ENCODE measurements around the gene APP.
"Not testable (repeated sequence)": the region's sequence is repeated elsewhere in the genome, so short reads cannot be mapped to it uniquely, and the experiment has no call there.

APP gene

DNA sequence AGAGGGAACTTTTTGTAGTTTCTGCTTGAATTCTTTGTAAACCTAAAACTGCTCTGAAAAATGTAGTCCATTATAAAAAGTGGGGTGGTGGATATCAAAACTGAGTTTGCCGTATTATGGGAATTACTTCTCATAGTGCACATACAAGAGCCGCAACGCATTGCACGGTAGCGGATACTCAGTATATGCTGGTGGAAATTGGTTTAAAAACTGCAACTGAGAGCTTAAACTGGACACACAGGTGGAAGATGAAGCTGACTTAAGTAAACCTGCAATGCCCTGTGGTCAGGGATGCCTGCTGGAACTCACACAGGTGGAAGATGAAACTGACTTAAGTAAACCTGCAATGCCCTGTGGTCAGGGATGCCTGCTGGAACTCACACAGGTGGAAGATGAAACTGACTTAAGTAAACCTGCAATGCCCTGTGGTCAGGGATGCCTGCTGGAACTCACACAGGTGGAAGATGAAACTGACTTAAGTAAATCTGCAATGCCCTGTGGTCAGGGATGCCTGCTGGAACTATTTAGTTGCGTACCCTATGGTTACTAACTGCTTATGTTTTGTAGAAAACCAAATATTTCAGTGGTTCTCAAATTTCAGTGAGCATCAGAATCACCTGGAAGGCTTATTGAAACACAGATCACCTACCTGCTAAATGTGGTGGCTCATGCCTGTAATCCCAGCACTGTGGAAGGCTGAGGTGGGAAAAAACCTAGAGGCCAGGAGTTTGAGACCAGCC is 147.8 kb downstream of the APP start:
- DNase-seq (ENCODE audit: low read depth), result not testable (repeated sequence)

DNA sequence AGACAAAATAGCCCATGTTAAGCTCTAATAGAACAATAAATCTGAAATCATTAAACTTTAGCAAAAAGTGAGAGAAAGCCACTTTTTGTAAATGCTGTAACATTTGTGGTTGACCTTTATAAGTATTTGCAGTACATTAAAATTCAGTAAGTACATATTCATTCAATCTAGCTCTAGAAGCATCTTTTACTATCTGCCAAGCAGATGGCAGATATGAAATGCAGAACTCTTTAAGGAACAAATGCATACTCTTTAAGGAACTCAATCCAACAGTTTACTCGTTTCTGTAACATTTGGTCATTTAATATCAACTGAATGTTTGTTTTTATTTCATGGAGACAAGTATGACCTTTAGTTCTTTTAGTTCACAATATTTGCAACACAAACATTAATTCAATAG is 150.1 kb downstream of the APP start:
- DNase-seq (ENCODE audit: low read depth), result no peak

DNA sequence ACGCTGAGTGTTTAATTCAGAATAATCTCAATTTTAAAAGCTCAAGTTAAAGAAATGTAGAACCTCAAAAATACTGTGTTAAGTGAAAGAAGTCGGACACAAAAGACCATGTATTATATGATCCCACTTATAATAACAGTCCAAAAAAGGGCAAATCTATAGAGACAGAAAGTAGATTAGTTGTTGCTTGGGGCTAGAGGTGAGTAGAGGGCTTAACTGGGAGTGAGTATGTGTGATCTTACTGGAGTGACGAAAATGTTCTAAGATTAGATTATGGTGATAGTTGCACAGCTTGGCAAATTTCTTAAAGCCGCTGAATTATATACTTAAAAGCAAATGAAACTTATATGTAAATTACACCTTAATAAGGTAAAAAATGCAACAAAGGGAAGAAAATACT is 150.5 kb downstream of the APP start:
- no peak for DNase-seq (ENCODE audit: low read depth)

DNA sequence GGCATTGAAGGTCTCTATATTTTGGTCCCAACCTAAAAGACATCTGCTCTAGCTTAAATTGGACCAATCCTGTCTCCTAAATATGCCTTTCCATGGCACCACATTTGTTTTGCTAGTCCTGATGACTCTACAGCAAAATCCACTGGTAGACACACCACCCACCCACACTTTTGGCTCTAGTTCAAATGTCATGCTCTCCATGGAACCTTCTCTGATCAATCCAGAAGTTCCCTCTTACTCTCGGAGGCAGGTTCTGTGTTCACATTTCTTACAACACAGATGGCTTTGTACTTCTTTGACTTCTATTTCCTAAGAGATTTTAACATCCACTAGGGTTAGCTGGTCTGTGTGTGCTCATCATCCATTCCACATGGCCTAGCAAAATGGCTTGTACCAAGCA is 151.3 kb downstream of the APP start:
- DNase-seq (ENCODE audit: low read depth), result no peak

DNA sequence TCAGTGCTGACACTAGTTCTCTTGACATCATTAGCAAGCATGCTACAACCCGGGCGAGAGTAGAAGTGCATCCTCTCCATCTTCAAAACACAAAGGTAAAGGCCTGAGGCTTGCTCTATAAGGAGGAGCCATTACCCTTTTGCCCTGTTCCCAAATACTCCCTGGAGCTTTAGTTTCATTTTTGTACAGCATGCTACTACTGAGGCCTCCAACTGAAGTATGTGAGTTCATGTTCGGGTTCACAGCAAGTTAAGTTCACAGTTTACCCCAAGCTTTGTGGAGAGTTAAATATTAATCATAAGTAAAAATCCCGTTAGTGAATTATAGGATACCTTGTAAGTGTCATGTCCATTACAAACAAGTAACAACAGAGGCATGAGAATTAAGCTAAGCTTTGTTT is 156.6 kb downstream of the APP start:
- no peak for DNase-seq (ENCODE audit: low read depth)

DNA sequence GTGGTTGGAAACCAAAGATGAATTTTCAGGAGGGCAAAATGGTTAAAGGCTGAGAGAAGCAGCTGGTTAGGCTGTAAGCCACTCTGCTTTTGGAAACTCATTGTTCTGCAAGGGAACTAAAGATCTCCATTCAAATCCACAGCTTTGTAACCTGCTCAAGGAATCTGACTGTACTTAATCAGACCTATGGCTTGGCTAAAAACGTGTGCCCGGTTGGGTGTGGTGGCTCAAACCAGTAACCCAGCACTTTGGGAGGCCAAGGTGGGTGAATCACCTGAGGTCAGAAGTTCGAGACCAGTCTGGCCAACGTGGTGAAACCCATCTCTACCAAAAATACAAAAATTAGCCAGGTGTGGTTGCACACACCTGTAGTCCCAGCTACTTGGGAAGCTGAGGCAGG is 158.1 kb downstream of the APP start:
- not testable (repeated sequence) for DNase-seq (ENCODE audit: low read depth)

DNA sequence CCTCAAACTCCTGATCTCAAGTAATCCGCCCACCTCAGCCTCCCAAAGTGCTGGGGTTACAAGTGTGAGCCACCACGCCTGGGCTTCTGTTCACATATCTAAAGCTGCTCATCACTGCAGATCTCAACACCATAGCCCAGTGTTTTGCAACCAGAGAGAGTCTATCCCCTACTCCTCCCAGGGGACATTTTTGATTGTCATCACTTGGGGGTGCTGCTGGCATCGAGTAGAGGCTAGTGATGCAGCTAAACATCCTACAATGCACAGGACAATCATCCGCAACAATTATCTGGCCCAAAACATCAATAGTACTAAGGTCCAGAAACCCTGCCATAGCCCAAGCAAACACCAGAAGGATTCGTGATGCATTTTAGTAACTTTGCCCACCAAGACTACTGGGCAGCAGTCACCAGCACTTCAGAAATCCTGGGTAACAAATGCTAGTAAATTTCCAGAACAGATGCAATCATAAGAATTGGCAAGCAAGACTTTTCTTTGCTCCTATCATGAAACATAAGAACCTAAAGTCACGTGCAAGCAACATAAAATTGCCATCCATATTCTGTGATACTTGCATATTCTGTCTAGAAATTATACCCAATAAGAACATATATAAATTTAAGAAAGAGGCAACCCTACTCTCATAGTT is 159.2 kb downstream of the APP start:
- no peak for DNase-seq (ENCODE audit: low read depth)

DNA sequence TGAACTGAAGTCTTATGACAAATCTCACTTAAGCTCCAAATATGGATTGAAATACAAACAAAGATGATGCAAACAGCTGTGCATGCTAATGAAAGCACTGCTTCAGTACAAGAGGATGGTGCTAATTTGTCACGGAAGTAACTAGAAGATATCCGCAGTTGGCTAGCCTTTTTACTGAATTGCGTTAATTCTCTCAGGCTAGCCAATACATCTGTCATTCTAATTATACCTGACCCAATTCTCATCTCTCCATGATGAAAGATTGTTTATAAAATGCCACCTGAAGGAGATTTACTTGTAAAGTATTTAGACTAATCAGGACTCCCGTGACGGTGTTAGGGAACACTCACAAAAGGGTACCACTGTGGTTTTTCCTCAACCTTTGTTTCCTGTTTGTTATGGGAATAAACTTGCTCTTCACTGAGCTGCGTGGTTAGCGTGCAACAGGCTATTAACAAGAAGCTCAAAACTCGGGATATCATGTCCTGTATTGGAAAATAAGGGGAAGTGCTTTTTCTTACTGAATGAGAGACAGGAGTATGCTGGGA is 162.5 kb downstream of the APP start:
- DNase-seq (ENCODE audit: low read depth), result no peak

DNA sequence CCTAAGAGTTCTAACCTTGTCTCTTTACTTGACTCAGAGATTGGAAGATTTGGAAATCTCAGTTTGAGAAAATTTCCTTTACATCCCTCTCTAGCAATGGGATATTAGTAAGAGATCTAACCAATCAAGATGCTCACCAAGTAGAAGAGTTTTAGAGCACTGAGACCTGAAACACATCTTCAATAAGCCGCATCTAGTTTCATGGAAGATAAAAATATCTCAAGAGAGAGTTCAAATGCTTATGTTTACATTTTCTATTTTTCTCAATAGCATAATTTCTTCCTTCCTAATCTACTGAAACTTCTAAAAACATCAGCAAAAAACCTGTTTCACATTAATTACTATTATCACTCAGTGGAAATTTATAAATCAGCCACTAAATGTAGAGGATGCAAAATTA is 165.1 kb downstream of the APP start:
- DNase-seq (ENCODE audit: low read depth), result no peak

DNA sequence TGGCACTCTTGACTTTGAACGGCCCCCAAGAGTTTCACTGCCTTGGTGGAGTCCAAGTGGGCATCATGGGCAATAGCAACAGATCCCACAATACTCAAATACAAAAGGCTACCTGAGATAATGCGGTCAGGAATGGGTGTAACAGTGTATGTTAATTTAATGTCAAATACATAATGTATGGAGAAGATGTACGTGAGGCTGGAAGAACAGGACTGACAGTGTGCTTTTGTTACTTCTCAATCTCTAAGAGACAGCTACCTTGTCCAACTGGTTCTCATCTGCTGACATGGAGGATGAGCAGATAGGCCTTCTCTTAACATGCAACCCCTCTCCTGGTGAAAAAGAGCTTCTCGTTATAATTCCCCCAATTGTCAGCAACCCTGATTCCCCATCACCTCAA is 167.2 kb downstream of the APP start:
- DNase-seq (ENCODE audit: low read depth), result no peak

DNA sequence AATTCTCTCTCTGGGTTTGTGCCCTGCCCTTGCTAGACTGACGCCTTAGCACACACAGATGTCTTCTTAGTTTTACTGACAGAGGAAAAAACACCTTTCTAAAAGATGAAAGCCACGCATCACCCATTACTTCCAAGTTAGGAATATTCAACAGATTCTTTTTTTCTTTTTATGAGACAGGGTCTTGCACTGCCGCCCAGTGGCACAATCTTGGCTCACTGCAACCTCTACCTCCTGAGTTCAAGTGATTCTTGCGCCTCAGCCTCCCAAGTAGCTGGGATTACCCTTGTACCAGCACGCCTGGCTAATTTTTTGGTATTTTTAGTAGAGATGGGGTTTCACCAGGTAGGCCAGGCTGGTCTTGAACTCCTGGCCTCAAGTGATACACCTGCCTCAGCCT is 169.2 kb downstream of the APP start:
- no peak for DNase-seq (ENCODE audit: low read depth)

DNA sequence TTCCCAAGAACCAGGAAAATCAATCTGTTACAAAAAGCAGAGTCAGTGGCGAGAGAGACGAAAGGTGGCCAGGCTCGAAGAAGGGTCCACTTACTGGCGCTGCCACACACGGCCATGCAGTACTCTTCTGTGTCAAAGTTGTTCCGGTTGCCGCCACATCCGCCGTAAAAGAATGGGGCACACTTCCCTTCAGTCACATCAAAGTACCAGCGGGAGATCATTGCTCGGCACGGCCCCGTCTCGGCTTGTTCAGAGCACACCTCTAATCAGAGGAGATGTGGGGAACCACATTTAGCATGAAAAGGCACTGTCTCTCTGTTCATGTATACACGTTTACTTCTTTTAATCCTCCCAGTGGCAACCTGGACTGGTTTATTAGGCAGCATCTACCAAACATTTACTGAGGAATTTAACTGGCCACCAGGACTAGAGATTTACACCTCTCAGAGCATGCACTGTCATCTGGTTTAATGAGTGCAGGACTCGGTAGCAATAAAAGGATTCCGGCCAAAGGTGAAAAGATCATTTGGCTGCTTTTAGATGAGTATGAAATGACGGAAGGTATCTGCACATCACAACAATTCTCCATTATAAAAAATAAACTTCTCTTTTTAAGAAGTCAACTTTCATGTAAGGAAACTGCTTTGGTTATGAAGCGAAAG is 170.5 kb downstream of the APP start:
- DNase-seq (ENCODE audit: low read depth), result no peak

DNA sequence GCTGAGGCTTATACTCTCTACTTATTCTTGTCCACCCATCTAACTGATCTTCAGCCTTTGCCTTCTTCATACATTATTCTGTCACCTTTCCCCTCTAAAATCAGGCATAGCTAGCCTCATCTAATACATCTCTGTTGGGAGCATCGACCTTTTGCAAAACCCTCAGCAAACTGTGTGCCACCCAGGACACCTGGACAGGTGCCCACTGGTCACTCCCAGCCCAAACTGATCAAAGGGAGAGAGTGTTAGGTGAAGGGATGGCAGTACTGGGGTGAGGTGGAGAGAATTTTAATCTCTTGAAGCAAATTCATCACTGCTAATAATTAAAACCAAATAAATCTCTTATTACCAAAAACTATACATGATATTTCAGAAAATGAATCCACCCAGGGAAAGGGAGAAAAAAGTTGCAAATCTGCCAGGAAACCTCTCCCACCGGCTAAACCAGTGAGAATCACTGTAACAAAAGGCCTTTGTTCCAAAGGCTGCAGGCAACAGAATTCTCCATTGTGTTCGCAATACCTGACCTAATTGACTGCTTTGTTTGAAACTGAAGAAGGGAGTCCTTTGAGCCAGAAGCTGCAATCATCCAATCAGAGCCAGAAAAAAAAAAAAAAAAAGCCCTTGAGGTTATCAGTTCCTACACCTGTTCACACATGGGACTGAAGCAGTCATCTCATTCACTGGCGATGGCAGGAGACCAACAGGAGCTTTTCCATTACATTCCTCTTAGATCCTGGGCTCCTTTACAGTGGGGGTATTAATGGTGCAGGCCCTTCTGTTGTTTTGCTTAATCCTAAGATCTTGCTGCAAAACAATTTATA is 172.6 kb downstream of the APP start:
- no peak for DNase-seq (ENCODE audit: low read depth)

DNA sequence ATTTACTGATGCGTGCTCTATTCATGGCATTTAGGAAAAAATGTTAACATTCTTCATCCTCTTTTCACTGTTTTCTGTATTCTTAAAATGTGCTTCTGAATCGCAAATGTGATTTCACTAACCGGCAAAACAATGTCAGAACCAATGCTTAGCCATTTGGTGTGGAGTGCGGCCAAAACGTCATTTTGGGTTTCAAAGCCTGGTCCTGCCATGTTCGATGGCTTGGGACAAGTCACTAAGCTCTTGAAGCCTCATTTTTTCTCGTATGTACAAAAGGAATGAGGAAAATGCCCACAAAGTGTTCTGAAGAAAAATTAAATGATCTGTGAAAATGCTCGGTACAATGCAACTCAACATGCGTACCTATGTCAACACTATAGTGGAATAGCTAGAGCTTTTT is 175.3 kb downstream of the APP start:
- DNase-seq (ENCODE audit: low read depth), result no peak

DNA sequence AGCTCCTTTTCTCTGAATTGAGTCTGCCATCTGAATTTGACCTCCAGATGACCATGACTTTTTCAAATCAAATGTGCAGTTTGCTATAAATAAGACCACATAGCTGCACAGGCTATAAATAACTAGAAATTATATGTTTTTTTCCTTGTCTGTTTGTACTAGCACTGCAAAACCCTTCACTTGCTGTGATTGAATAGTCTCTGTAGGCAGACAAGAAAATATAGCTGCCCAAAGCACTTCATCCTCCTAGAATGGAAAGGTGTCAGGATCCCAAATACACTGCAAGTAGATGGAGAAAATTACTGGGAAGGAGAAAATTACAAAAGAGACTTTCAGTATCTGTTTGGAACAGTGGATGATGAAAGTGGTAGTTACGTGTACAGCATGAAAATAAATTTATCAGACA is 175.8 kb downstream of the APP start:
- no peak for DNase-seq (ENCODE audit: low read depth)

DNA sequence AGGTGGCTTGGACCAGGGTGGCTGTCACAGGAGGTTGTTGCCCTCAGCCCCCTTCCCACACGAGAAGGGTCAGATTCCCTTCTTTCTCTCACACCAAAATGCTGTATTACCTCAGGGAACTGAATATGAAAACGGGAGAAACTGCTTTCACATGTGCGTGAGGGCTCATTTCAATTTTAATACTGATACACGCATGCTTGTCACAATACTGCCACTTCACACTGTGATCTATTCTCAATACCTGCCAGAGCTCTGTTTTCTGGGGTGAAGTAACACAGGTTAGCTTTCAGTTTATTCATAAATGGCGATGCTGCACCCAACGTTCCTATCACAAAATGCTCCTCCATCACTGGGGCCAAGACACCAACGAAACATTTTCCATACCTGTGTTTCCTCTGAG is 181.8 kb downstream of the APP start:
- no peak for DNase-seq (ENCODE audit: low read depth)

DNA sequence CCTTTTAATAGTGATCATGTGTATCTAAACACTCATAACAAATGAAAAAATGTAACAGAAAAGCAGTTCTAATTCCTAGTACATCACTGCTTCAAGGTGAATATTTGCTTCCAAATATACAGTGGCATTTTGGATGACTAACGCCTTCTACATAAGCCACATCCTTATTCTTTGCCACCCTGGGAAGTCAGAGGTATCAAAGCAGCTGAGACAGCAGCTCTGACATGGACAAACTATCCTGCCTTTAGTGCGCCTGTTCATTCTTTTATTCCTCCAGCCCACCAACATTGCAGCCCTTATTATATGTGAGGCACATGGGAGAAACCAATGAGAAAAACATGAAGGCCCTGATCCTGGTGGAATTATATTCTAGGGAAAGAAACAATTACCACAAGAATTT is 183.0 kb downstream of the APP start:
- no peak for DNase-seq (ENCODE audit: low read depth)

DNA sequence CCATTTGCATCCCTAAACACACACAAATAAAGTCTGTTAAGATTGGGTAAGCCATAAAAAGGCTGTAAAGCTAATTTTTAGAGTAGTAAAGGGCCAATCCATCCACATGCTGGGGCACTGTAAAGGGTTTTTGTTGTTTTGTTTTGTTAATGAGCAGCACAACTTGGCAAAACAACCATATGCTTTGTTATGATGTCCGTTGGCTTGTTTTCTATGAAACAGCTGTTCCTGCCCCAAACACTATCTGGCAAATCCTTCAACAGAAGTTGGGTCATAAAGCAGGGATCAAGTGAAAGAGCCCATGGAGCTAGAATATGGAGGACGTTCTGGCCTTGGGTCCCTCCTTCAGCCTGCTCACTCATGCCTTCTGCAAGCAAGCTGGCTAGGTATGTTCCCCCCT is 183.6 kb downstream of the APP start:
- DNase-seq (ENCODE audit: low read depth), result no peak

DNA sequence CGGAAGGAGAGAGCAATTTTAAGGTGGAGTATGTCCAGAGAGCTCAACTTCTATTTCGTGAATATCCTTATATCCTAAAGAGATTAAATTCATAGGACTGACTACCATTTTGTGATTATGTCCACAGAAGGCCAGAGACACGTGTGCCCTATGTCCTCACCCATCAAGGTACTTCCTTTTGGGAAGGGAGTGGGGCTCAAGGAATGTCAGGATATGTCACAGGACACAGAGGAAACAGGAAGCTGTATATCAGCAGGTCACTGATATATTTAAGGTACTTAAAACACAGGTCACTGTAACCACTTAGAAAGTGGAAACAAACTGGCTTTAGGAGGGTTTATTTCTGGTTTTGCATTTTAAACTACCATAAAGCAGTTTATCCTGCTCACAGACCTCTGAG is 184.6 kb downstream of the APP start:
- no peak for DNase-seq (ENCODE audit: low read depth)

DNA sequence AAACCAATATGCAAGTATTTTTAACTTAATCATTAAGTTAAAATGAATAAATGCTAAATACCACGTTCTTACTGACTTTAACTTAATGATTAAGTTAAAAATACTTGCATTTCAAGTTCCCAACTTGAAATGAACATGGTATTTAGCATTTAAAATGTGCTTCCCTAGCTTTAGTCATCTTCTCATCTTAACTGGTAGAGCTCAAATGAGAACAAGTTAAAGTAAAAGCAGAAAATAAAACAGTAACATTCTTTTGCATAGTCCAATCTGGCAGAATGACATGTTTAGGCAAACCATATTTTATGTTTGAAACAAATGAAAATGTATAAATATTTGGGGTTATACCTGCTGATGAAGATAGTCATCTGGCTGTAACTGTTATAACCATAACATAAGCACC is 186.0 kb downstream of the APP start:
- DNase-seq (ENCODE audit: low read depth), result no peak

DNA sequence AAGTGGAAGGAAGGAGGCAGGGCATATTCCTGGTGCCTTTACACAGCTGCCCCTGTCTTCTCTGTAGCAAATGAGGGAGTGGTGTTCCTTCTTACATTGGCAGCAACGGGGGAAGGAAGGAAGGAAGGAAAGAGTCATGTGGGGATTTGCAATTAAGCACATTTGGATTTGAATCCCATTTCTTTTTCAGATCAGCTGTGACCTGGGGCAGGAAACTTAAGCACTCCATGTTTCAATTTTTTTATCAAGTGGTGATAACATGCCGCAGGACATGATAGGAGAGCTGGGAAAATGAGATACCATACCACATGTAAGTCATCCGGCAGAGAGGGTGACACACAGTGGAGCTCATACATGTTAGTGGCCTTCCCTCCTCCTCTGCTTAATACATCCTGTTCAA is 186.8 kb downstream of the APP start:
- no peak for DNase-seq (ENCODE audit: low read depth)

DNA sequence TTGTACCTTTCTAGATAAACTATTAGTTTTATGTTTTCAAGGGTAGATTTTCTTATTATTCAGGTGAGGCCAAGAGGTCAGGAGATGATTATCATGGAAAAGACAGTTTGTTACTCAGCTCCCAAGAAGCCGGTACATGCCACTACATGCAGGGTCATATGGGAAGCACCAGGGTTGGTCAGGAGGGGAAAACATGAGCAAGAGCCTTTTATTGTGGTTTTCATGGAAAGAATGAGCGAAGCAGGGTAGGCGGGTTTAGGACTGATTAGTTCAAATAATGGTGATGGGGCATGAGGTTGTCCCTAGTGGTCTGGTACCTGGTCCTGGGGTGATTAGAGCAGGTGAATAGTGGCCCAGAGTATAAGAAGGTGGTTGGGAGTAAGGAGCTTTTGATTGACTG is 189.9 kb downstream of the APP start:
- DNase-seq (ENCODE audit: low read depth), result no peak
